T-helper 17 cell (primary cell): ENCODE data around the gene MAK. TPM values are rescaled to one million over a fixed set of nuclear protein-coding genes. Genes with fewer than 3 reads are reported as not detected.
A peak's percentile ranks its signal among the peaks of the same experiment; 100 is the strongest.
"Not testable (repeated sequence)": the region's sequence is repeated elsewhere in the genome, so short reads cannot be mapped to it uniquely, and the experiment has no call there.

Experiments
- ATAC-seq: fragments of 150-1000 bp; cut with Tn5 transposase; 2 replicates; pipeline ENCODE4 v1.10.0; 2021; ENCODE audit warnings: mild to moderate bottlenecking, moderate library complexity
- DNase-seq, 3 donors: peaks; one replicate each; pipeline versions ENCODE4 v3.0.0 to v3.0.0-alpha.2; 2020 to 2021
- H3K9me3 ChIP-seq: one replicate; pipeline ENCODE4 v1.7.0; 2013; ENCODE audit warnings: low read length, mild to moderate bottlenecking; ENCODE audit not compliant: control insufficient read depth, poor library complexity, severe bottlenecking
- H3K27ac Mint-ChIP-seq: one replicate; pipeline ENCODE4 v1.8.0; 2022; ENCODE audit warnings: mild to moderate bottlenecking, moderate library complexity, mixed read lengths
- H3K27me3 Mint-ChIP-seq: one replicate; pipeline ENCODE4 v1.8.0; 2022; ENCODE audit warnings: mixed read lengths
- H3K36me3 Mint-ChIP-seq: one replicate; pipeline ENCODE4 v1.8.0; 2022; ENCODE audit warnings: low read depth, mixed read lengths
- H3K4me1 Mint-ChIP-seq: one replicate; pipeline ENCODE4 v1.8.0; 2022; ENCODE audit warnings: mild to moderate bottlenecking, mixed read lengths
- H3K4me3 Mint-ChIP-seq: one replicate; pipeline ENCODE4 v1.8.0; 2022; ENCODE audit warnings: mild to moderate bottlenecking, moderate library complexity, mixed read lengths
- total RNA-seq, 4 donors: library from RNA in 2 of 4; stranded (reverse) in 2 of 4; gene quantifications; one replicate each; pipeline ENCODE4 v1.2.3 and lab custom pipeline; 2022 to 2026

Gene MAK
- total RNA-seq, 2 donors from 2014 or later = 0.75 to 0.78 TPM

- no peaks in the 10 kb centered on the region for H3K36me3 Mint-ChIP-seq
- H3K4me1 Mint-ChIP-seq = no peaks in the 10 kb centered on the region
- DNase-seq = no peak
Observed at GRCh38 chr6:10874207-10874606, 35.9 kb upstream of the MAK start.

GRCh38 chr6:10873374-10873773, 35.0 kb upstream of the MAK start:
- no peaks in the 10 kb centered on the region for H3K9me3 ChIP-seq
- DNase-seq (no peak), ATAC-seq (no peak)
- Mint-ChIP-seq H3K27me3 (peaks cover 36% of the 10 kb centered on the region), H3K36me3 (no peaks in the 10 kb centered on the region), H3K27ac (no peak overlapping the region), H3K4me1 (no peaks in the 10 kb centered on the region), H3K4me3 (no peak overlapping the region)

More at GRCh38 chr6:10874207-10874606, 35.9 kb upstream of the MAK start:
- H3K4me3 Mint-ChIP-seq = no peak overlapping the region
- no peak overlapping the region for H3K27ac Mint-ChIP-seq
- no peak for ATAC-seq
- H3K9me3 ChIP-seq = no peaks in the 10 kb centered on the region
- peaks cover 40% of the 10 kb centered on the region for H3K27me3 Mint-ChIP-seq

DNA sequence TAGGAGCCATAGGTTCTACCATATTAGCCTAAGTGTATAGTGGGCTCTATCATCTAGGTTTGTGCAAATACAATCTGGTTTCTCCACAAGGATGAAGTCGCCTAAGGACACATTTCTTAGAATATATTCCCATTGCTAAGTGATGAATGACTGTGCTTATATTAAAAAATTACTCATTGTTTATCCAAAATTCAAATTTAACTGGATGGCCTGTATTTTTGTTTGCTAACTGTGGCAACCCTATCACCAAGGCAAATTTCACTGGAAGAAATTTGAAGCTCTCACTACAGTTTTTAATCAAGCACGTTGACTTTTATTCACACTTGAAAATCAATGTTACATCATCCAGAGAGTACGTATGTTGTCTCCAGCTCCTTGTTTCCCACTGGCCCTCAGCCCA, 29.6 kb upstream of the MAK start:
- H3K4me1 Mint-ChIP-seq = no peaks in the 10 kb centered on the region
- no peaks in the 10 kb centered on the region for H3K36me3 Mint-ChIP-seq
- no peak overlapping the region for H3K27ac Mint-ChIP-seq
- no peak overlapping the region for H3K4me3 Mint-ChIP-seq
- peaks cover 12% of the 10 kb centered on the region for H3K27me3 Mint-ChIP-seq
- H3K9me3 ChIP-seq = no peaks in the 10 kb centered on the region
- DNase-seq (no peak), ATAC-seq (no peak)

DNA sequence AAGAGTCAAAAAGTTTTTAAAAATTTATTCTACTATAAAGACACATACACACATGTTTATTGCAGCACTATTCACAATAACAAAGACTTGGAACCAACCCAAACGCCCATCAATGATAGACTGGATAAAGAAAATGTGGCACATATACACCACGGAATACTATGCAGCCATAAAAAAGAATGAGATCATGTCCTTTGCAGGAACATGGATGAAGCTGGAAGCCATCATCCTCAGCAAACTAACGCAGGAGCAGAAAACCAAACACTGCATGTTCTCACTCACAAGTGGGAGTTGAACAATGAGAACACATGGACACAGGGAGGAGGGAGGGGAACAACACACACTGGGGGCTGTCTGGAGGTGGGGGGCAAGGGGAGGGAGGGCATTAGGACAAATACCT, 28.4 kb upstream of the MAK start:
- not testable (repeated sequence) for H3K4me1 Mint-ChIP-seq, H3K36me3 Mint-ChIP-seq, ATAC-seq, H3K4me3 Mint-ChIP-seq, DNase-seq, H3K27ac Mint-ChIP-seq, H3K9me3 ChIP-seq
- H3K27me3 Mint-ChIP-seq = peaks cover 12% of the 10 kb centered on the region

- ATAC-seq = not testable (repeated sequence)
Observed at GRCh38 chr6:10863031-10863430, 24.7 kb upstream of the MAK start.

DNA sequence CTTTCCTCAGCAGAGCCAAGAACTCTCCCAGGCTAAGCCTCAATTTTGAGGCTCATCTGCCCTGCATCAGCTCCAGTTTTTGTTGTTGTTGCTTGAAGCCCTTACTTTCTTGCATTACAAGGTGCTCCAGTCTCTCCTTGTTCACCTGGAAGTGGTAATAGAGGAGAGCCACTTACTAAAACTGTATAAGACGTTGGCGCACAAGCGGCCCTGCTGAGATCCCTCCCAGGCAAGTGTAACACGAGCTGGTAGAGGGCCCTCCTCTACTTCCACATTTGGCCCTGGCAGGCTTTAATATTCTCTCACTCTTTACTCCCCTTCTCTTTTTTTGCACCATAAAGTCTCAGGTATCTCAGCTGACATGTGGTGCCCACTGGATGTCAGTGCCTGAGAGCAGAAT, 24.0 kb upstream of the MAK start:
- no peaks in the 10 kb centered on the region for H3K36me3 Mint-ChIP-seq
- no peaks in the 10 kb centered on the region for H3K4me1 Mint-ChIP-seq
- no peaks in the 10 kb centered on the region for H3K9me3 ChIP-seq
- peaks cover 11% of the 10 kb centered on the region for H3K27me3 Mint-ChIP-seq
- no peak overlapping the region for H3K27ac Mint-ChIP-seq
- no peak for DNase-seq
- ATAC-seq = no peak
- no peak overlapping the region for H3K4me3 Mint-ChIP-seq

More at GRCh38 chr6:10863031-10863430, 24.7 kb upstream of the MAK start:
- not testable (repeated sequence) for H3K9me3 ChIP-seq, DNase-seq, H3K4me3 Mint-ChIP-seq, H3K27ac Mint-ChIP-seq, H3K27me3 Mint-ChIP-seq, H3K4me1 Mint-ChIP-seq, H3K36me3 Mint-ChIP-seq

GRCh38 chr6:10861086-10861485, 22.7 kb upstream of the MAK start:
- no peak overlapping the region for H3K27ac Mint-ChIP-seq
- no peaks in the 10 kb centered on the region for H3K4me1 Mint-ChIP-seq
- no peaks in the 10 kb centered on the region for H3K9me3 ChIP-seq
- no peaks in the 10 kb centered on the region for H3K36me3 Mint-ChIP-seq
- ATAC-seq = no peak
- no peak overlapping the region for H3K4me3 Mint-ChIP-seq
- peaks cover 23% of the 10 kb centered on the region for H3K27me3 Mint-ChIP-seq
- no peak for DNase-seq

- no peaks in the 10 kb centered on the region for H3K9me3 ChIP-seq
- ATAC-seq (no peak), DNase-seq (no peak)
- Mint-ChIP-seq H3K27me3 (peaks cover 26% of the 10 kb centered on the region), H3K36me3 (no peaks in the 10 kb centered on the region), H3K27ac (no peak overlapping the region), H3K4me1 (no peaks in the 10 kb centered on the region), H3K4me3 (no peak overlapping the region)
Observed at GRCh38 chr6:10857259-10857658, 18.9 kb upstream of the MAK start.

DNA sequence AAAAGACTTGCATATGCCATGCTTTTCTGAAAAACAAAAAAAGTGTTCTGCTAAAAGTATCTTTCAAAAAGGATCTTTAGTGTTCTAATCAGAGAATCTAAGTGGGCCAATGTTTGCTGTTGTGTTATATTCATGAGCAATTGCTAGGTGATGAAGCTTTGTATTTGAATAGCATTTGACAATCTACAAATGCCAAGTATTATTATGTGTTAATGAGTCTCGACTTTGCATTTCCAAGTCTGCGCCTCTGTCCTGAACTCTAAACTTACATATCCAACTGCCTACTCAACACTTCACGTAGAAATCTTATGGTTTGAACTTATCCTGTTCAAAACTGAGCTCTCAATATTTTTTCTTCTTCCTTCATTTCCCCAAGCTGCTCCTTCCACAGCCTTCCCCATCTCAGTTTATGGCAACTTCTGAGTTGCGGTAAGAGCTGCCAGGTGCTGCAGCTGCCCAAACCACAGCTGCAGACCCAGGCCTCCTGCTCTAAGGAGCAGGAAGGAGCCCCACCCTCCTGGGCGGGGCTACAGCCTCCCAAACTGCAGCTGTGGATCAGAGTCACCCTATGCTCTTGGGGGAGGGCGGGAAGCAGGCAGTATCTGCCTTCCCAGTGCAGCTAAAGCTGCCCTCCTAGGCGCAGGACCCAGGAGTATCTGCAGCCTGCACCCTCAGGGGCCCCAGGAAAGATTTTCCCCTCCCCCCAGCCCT, 16.7 kb upstream of the MAK start:
- peak overlapping the region; percentile 22 for H3K4me3 Mint-ChIP-seq
- no peaks in the 10 kb centered on the region for H3K4me1 Mint-ChIP-seq
- no peak overlapping the region for H3K27ac Mint-ChIP-seq
- H3K27me3 Mint-ChIP-seq = peaks cover 22% of the 10 kb centered on the region
- ATAC-seq (no peak), DNase-seq (no peak)
- no peaks in the 10 kb centered on the region for H3K36me3 Mint-ChIP-seq
- H3K9me3 ChIP-seq = no peaks in the 10 kb centered on the region

- H3K4me1 Mint-ChIP-seq, H3K27ac Mint-ChIP-seq, H3K4me3 Mint-ChIP-seq, DNase-seq, H3K36me3 Mint-ChIP-seq, ATAC-seq, H3K9me3 ChIP-seq: not testable (repeated sequence)
- H3K27me3 Mint-ChIP-seq = peaks cover 22% of the 10 kb centered on the region
Observed at GRCh38 chr6:10853849-10854300, 15.5 kb upstream of the MAK start.

- Mint-ChIP-seq H3K27ac (no peak overlapping the region), H3K27me3 (peaks cover 18% of the 10 kb centered on the region), H3K36me3 (no peaks in the 10 kb centered on the region), H3K4me3 (no peak overlapping the region), H3K4me1 (no peaks in the 10 kb centered on the region)
- ATAC-seq = no peak
- DNase-seq = no peak
- H3K9me3 ChIP-seq = no peaks in the 10 kb centered on the region
Observed at GRCh38 chr6:10852361-10852960, 14.1 kb upstream of the MAK start.

GRCh38 chr6:10850728-10851127, 12.4 kb upstream of the MAK start:
- H3K27me3 Mint-ChIP-seq = peaks cover 11% of the 10 kb centered on the region
- no peak overlapping the region for H3K27ac Mint-ChIP-seq
- ATAC-seq (no peak), DNase-seq (no peak)
- no peaks in the 10 kb centered on the region for H3K9me3 ChIP-seq
- no peak overlapping the region for H3K4me3 Mint-ChIP-seq
- no peaks in the 10 kb centered on the region for H3K36me3 Mint-ChIP-seq
- H3K4me1 Mint-ChIP-seq = no peaks in the 10 kb centered on the region

DNA sequence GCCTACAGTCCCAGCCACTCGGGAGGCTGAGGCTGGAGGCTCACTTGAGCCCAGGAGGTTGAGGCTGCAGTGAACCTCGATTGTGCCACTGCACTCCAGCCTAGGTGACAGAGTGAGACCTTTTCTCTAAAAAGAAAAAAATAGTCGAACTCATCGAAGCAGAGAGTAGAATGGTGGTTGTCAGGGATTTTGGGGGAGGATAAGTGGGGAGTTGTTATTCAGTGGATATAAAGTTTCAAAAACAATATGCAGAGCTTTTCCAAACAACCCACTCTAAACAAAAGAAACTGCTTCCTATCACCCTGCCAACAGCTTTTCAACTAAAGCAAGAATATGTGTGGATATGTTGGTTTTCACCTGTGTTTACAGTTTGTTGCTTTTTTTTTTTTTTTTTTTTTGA, 11.6 kb upstream of the MAK start:
- Mint-ChIP-seq H3K4me1 (no peaks in the 10 kb centered on the region), H3K27ac (no peak overlapping the region), H3K27me3 (peaks cover 13% of the 10 kb centered on the region), H3K36me3 (no peaks in the 10 kb centered on the region), H3K4me3 (no peak overlapping the region)
- H3K9me3 ChIP-seq = no peaks in the 10 kb centered on the region
- no peak for DNase-seq
- ATAC-seq = no peak

DNA sequence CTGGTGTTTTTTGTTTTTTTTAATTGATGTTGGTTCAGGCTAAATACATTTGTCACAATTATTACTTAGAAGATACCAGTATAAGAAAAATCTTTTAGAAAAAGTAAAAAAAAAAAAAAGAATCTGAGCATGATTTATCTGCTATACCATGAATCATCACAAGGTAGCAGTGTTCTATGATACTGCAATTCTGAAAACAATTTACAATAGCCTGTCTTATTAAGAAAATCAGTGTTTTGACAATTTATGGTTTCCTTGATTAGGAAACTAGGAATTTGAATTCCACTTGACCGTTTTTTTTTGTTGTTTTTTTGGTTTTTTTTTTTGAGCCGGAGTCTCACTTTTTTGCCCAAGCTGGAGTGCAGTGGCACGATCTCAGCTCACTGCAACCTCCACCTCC, 9.3 kb upstream of the MAK start:
- no peak for ATAC-seq
- H3K4me1 Mint-ChIP-seq = no peaks in the 10 kb centered on the region
- no peaks in the 10 kb centered on the region for H3K9me3 ChIP-seq
- no peak overlapping the region for H3K27ac Mint-ChIP-seq
- H3K4me3 Mint-ChIP-seq = no peak overlapping the region
- DNase-seq = no peak
- H3K27me3 Mint-ChIP-seq = peaks cover 13% of the 10 kb centered on the region
- H3K36me3 Mint-ChIP-seq = no peaks in the 10 kb centered on the region
